Stimulated activated CD4-positive, alpha-beta T cell treated with anti-CD3 and anti-CD28 coated beads, TNF-alpha, amount 100 ng/mL, for 4 hours (primary cell): ENCODE data around the gene PDE4D.
A peak's percentile ranks its signal among the peaks of the same experiment; 100 is the strongest.
"Not testable (repeated sequence)": the region's sequence is repeated elsewhere in the genome, so short reads cannot be mapped to it uniquely, and the experiment has no call there.

ENCODE experiments used
- DNase-seq, 3 experiments: peaks; one replicate each; pipeline ENCODE4 v3.0.0-alpha.2; 2020; ENCODE audit warnings: low read depth in 3 of 3

Gene PDE4D

GRCh38 chr5:59421986-59422941 lies 471.3 kb downstream of the PDE4D start:
- no peak for DNase-seq

- DNase-seq = no peak
Observed at GRCh38 chr5:59420596-59420995, 472.9 kb downstream of the PDE4D start.

DNA sequence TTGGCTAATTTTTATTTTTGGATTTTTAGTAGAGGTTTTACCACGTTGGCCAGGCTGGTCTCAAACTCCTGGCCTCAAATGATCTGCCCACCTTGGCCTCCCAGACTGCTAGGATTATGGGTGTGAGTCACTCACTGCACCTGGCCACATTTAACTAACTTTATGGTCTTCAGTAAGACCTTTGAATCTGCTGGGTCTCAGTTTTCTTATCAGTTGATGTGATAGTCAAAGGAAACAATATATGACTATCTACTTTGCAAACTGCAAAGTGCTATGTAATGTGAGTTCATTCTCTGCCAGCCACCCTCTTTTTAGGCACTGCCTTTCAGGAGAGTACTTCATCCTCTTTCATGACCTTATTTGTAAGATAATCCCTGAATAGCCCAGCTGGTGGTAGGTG lies 474.7 kb downstream of the PDE4D start:
- DNase-seq = no peak

- DNase-seq = no peak
Observed at GRCh38 chr5:59416451-59416850, 477.1 kb downstream of the PDE4D start.

- DNase-seq = no peak
Observed at GRCh38 chr5:59416026-59416425, 477.5 kb downstream of the PDE4D start.

DNA sequence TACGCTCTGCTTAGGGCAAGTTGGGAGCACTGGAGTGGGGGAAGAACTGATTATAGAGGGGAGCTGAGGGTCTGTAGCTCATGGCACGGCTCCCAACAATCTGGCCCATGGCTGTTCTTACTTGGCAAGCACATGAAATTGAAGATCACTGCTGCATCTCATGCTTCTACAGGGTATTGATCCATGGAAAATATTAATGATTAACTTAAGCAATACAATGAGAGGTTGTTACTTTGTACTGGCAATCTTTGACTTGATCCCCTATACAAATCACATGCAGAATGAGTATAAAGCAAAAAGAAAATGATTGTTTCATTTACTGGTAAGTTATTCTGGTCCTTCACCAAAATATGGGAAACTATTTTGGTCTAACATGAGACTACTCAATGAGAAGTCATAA lies 481.1 kb downstream of the PDE4D start:
- no peak for DNase-seq

DNA sequence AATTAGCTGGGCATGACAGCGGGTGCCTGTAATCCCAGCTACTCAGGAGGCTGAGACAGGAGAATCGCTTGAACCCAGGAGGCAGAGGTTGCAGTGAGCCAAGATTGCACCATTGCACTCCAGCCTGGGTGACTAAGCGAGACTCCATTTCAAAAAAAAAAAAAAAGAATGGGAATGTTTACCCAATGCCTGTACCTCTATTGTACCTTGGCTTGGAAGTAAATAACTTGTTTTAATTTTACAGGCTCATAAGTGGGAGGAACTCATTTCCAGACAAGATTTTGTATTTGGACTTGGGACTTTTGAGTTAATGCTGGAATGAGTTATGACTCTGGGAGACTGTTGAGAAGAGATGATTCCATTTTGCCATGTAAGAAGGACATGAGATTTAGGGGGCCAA lies 484.5 kb downstream of the PDE4D start:
- DNase-seq = not testable (repeated sequence)

DNA sequence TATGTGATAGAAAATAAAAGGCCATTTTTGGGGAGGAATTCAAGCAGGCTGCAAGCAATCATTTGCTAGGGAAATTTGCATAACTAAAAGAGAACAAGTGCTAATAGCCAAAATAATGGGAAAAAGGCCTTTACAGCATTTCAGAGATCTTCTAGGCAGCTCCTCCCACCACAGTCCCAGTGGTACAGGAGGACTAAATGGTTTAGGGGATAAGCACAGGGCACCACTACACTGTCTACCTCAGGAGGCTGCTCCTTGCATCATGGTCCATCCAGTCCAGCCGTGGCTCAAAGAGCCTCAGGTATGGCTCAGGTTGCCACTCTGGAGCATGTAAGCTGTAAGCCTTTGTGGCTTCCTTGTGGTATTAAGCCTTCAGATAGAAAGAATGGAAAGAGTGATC lies 485.6 kb downstream of the PDE4D start:
- DNase-seq = no peak

GRCh38 chr5:59401637-59402036 lies 491.9 kb downstream of the PDE4D start:
- no peak for DNase-seq

- not testable (repeated sequence) for DNase-seq
Observed at GRCh38 chr5:59394956-59395355, 498.6 kb downstream of the PDE4D start.

- DNase-seq = no peak
Observed at GRCh38 chr5:59393585-59394420, 499.7 kb downstream of the PDE4D start.

DNA sequence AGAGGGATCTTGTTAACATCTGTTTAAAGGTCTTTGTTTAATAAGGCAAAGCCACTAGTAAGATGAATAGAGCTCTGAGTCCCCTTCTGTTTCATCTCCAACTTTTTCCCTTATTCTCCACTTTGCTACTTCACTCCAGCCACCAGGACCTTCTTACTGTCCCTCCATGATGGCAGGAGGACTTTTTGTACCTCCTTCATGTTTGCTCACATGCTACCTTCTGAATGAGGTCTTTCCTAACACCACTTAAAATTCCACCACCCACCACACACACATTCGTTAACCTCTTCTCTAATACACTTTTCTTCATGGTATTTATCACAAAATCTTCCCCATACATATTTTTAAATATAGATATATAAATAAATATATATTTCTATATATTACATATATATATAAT lies 501.9 kb downstream of the PDE4D start:
- DNase-seq = no peak

DNA sequence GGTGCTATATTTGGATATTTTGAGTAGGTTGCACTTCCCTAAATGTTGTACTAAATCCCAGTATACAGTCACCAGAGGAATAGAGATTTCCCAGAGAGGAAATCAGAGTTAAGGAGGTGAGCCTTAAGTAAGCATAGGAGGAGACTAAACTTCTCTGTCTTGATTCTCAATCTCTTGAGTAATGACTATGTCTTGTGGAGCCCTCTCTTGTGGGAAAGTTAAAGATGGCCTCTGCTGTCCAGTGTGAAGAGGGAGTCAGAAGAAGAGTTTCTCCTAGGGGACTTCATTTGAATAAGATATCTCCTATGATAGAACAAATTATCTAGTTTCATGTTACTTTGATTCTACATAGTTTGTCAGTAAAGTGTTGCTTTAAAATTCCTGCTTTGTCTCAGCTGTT lies 502.5 kb downstream of the PDE4D start:
- no peak for DNase-seq

- DNase-seq = no peak
Observed at GRCh38 chr5:59390074-59390659, 503.4 kb downstream of the PDE4D start.

DNA sequence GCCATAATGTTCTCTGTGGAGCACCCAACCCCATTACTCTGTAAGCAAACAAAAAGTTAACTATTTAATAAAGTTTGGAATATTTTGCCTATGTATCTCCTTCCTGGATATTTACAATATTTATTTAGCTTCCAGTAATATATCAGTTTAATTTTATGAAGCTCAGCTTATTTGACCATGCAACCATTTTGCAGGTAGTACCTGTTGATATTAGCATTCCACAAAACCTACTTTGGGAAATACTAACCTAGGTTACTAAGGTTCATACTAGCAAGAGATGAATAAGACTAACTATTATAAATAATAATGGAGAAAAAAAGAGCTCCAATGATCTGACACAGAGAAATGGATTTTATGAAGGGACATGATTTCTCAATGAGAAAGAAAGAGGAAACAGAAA lies 506.4 kb downstream of the PDE4D start:
- no peak for DNase-seq

DNA sequence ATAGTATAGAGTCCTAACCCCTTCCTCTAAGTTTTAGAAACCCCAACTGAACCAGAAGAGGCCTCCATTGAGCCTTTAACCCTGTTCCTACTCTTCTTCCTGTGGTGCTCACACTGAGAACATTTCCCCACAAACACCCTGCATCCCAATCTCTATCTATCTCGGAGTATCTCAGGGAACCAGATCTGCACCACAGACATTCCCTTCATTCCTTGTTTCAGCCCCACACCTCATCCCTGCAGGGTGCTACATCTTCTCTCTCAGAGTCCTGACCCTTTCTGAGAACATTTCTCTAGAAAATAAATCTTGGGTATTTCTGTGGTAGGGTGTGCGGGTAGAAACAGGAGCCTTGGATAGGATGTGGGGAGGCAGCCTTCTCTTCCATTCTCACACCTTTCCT lies 507.8 kb downstream of the PDE4D start:
- no peak for DNase-seq

DNA sequence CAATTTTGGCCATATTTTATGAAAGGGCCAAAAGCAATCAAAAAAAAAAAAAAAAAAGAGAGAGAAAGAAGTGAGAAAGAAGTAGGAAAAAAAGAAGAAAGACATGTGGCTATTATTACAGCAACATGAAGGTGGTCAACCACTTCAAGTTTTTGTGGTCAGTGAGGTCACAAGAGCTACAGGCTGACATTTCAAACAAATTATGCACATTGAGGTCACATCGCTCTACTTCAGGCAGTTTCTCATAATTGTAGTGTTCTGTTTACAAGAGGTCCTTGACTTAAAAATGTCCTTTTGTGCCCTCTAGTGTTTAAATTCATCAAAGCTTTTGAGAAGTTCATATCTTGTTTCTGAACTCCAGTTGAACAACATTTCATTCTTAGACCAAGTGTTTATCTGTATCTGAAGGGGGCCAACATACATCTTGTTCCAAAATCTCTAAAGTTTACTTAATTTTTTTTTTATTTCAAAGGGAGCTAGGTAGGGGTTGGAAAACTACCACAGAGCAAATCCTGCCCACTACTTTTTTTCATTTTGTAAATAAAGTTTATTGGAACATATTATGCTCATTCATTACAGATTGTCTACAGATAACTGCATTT lies 513.1 kb downstream of the PDE4D start:
- no peak for DNase-seq

DNA sequence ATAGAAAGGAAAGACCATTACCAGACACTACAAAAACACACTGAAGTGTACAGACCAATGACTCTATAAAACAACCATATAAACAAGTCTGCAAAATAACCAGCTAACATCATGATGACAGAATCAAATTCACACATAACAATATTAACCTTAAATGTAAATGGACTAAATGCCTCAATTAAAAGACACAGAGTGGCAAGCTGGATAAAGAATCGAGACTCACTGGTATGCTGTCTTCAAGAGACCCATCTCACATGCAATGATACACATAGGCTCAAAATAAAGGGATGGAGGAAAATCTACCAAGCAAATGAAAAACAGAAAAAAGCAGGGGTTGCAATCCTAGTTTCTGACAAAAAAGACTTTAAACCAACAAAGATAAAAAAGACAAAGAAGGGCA lies 519.5 kb downstream of the PDE4D start:
- not testable (repeated sequence) for DNase-seq

DNA sequence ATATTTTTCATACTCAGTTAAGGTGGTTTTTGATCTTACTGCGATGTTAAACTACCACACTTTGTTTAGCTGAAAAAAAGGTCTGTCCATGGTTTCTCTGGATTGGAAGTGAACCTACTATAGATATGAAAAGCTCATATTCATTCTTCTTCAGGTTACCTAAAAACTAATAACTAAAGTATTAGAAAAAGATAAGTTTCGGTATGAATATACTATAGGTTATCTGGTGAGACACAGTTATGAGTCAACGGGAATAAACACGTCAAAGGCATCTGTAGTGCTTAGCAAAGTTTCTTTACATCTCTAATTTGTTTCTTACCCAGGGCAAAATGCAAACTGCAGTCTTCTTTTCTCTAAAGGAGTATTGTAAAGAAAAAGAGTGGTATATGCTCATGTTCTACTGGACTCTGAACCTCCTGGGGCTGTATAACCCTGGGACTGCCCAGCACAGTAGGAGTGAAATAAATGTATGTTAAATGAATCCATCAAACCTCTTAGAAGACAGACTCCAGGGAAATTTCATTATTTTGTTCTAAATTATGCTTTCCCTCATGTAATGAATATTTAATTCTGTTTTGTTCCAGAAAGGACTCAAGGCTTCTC lies 521.9 kb downstream of the PDE4D start:
- no peak for DNase-seq

DNA sequence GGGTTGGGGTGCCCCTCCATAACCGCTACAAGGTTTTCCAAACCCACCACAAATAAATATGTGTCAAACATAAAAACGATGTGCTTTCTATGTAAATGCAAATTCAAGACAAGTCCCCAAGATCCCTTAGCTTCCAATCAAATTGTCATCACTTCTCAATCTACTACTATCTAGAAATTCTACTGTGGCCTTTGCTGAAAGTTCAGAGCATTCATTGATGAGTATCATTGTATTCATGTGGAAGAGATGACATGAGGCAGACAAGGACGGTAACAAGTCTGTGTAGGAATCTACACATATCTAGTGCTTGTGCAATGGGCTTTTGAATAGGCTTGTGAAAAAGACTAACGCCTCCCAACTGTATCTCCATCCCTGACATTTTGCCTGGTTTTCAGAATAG lies 524.6 kb downstream of the PDE4D start:
- DNase-seq = no peak

DNA sequence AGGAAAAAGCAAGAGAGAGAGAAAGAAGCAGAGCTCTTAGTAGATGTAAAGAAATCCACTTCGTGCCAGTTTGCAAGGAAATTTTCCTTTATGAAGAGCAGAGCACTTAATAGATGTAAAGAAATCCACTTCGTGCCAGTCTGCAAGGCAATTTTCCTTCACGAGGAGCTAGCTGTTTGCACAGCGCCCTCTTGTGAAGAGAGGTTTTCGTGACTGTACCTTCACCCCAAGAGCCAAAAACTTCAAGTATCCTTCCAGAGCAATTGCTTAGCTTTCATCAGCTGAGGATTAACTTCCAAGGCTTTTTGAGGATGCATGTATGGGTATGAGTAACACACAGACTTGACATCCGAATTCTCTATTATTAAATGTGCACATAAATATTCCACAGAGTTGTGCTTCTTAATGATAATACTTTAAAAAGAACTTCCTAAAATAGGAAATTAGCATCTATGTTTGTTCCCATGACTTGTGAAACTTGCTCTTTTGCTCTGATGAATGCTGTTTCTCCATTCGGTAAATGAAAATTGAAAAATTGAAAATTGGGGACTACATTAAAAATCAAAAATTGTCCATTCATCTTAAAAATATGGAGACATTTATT lies 525.6 kb downstream of the PDE4D start:
- DNase-seq = peak; percentile 1 to 3 (median 3)
